Gastroesophageal sphincter (tissue), 4 donors: Measurements from ENCODE around the gene ETFDH. TPM values are rescaled to one million over a fixed set of nuclear protein-coding genes. Genes with fewer than 3 reads are reported as not detected.

Experiments used
- ATAC-seq: fragments of 150-250 bp; one replicate; pipeline ENCODE4 v1.9.1; 2016; ENCODE audit warnings: mild to moderate bottlenecking, moderate library complexity
- H3K27ac ChIP-seq, 4 donors: fragments of 200-600 bp; sonication (generic) in 3 of 4; 1 replicate in 3 of 4; 2 replicates in 1 of 4; pipeline ENCODE4 v1.5.1; 2016 to 2019
- H3K27me3 ChIP-seq: fragments of 200-600 bp; sonication (generic); one replicate; pipeline ENCODE4 v1.5.1; 2019
- H3K36me3 ChIP-seq, 2 donors: fragments of 200-600 bp; sonication (generic); one replicate each; pipeline ENCODE4 v1.5.1; 2019; ENCODE audit warnings: control low read depth in 1 of 2
- H3K4me1 ChIP-seq, 3 donors: fragments of 200-600 bp; sonication (generic); 1 replicate in 2 of 3; 2 replicates in 1 of 3; pipeline ENCODE4 v1.5.1; 2016 to 2019; ENCODE audit warnings: control low read depth in 2 of 3
- H3K4me3 ChIP-seq, 2 donors: fragments of 200-600 bp; sonication (generic); one replicate each; pipeline ENCODE4 v1.5.1; 2019; ENCODE audit warnings: mild to moderate bottlenecking in 1 of 2, moderate library complexity in 1 of 2
- H3K9me3 ChIP-seq, 3 donors: fragments of 200-600 bp; sonication (generic); one replicate each; pipeline ENCODE4 v1.5.1; 2017 to 2019; ENCODE audit warnings: control low read depth in 2 of 3
- CTCF ChIP-seq, 4 experiments: fragments of 200-600 bp in 2 of 4; fragments of 450-650 bp in 2 of 4; sonication (generic) in 1 of 4; IDR thresholded peaks; one replicate each; pipeline ENCODE4 v1.5.1; 2017 to 2019; ENCODE audit warnings: antibody characterized with exemption in 4 of 4, mild to moderate bottlenecking in 2 of 4, moderate library complexity in 2 of 4
- EP300 ChIP-seq: sonication (generic); formaldehyde crosslinking; IDR thresholded peaks from one replicate; pipeline ENCODE4 v1.6.1; 2017; ENCODE audit warnings: antibody characterized with exemption, mild to moderate bottlenecking
- POLR2A ChIP-seq, 2 donors: fragments of 450-650 bp; IDR thresholded peaks; one replicate each; pipeline ENCODE4 v1.6.1; 2017; ENCODE audit warnings: antibody characterized with exemption in 2 of 2, mild to moderate bottlenecking in 2 of 2, moderate library complexity in 1 of 2
- POLR2AphosphoS5 ChIP-seq: sonication (generic); formaldehyde crosslinking; IDR thresholded peaks from one replicate; pipeline ENCODE4 v1.6.1; 2017; ENCODE audit warnings: antibody characterized with exemption
- WGBS, 2 donors: methylation state at CpG; one replicate each; pipeline ENCODE4 v1.1.5; 2018; ENCODE audit warnings: low coverage in 1 of 2; 5-methylcytosine and 5-hydroxymethylcytosine counted together
- total RNA-seq, 4 donors: library from RNA; depleted of rRNA; stranded (reverse); fragments of >200 nt; gene quantifications; one replicate each; pipeline ENCODE4 v1.1.0, GENCODE V29; 2016

Gene ETFDH
- total RNA-seq, 4 donors from 2014 or later: 32.0 to 46.7 (median 38.9) TPM

- H3K27ac ChIP-seq: no peak overlapping the region
- WGBS, 2 donors: 79 to 90% methylated on average over 4 to 5 of the region's 5 CpGs
- H3K4me1 ChIP-seq: no peaks in the 10 kb centered on the region
- no peaks in the 10 kb centered on the region for H3K9me3 ChIP-seq
- peaks cover 5% of the 10 kb centered on the region for H3K27me3 ChIP-seq
- ATAC-seq: no peak
- TF ChIP-seq EP300: no peak
- no peak for TF ChIP-seq POLR2AphosphoS5
- TF ChIP-seq POLR2A (IDR thresholded peaks at IDR 0.05): no peak
- TF ChIP-seq CTCF (IDR thresholded peaks at IDR 0.05): no peak
- H3K4me3 ChIP-seq: no peak overlapping the region
- no peaks in the 10 kb centered on the region for H3K36me3 ChIP-seq
These were observed 27.7 kb upstream of the ETFDH start for GRCh38 chr4:158644356-158644755.

GRCh38 chr4:158644760-158645159, 27.3 kb upstream of the ETFDH start:
- WGBS, 2 donors: 50 to 58% methylated on average over 2 to 3 of the region's 3 CpGs

GRCh38 chr4:158649111-158649680, 22.9 kb upstream of the ETFDH start:
- WGBS, 2 donors: 49 to 80% methylated on average over 4 of the region's 4 CpGs
- no peak overlapping the region for H3K27ac ChIP-seq
- no peaks in the 10 kb centered on the region for H3K9me3 ChIP-seq
- H3K4me1 ChIP-seq: no peaks in the 10 kb centered on the region
- H3K4me3 ChIP-seq: no peak overlapping the region
- no peak for ATAC-seq
- H3K36me3 ChIP-seq: no peaks in the 10 kb centered on the region
- peaks cover 5% of the 10 kb centered on the region for H3K27me3 ChIP-seq
- TF ChIP-seq EP300 (no peak), POLR2A (IDR thresholded peaks at IDR 0.05) (no peak), CTCF (IDR thresholded peaks at IDR 0.05) (no peak), POLR2AphosphoS5 (no peak)

More at GRCh38 chr4:158644760-158645159, 27.3 kb upstream of the ETFDH start:
- Histone ChIP-seq H3K4me1 (no peaks in the 10 kb centered on the region), H3K27ac (no peak overlapping the region), H3K27me3 (peaks cover 5% of the 10 kb centered on the region), H3K36me3 (no peaks in the 10 kb centered on the region), H3K9me3 (no peaks in the 10 kb centered on the region), H3K4me3 (no peak overlapping the region)
- no peak for ATAC-seq
- TF ChIP-seq CTCF (IDR thresholded peaks at IDR 0.05) (no peak), POLR2A (IDR thresholded peaks at IDR 0.05) (no peak)

- no peaks in the 10 kb centered on the region for H3K4me1 ChIP-seq
- no peak overlapping the region for H3K4me3 ChIP-seq
- no peaks in the 10 kb centered on the region for H3K9me3 ChIP-seq
- TF ChIP-seq EP300 (no peak), POLR2AphosphoS5 (no peak), POLR2A (IDR thresholded peaks at IDR 0.05) (no peak), CTCF (IDR thresholded peaks at IDR 0.05) (no peak)
- H3K27me3 ChIP-seq: peaks cover 3% of the 10 kb centered on the region
- WGBS, 2 donors: 3 to 5% methylated on average over 2 of the region's 2 CpGs
- H3K36me3 ChIP-seq: no peaks in the 10 kb centered on the region
- ATAC-seq: no peak
- no peak overlapping the region for H3K27ac ChIP-seq
These were observed 19.2 kb upstream of the ETFDH start for GRCh38 chr4:158652920-158653319.

- no peaks in the 10 kb centered on the region for H3K9me3 ChIP-seq
- ATAC-seq: no peak
- no peak overlapping the region for H3K27ac ChIP-seq
- 72% methylated on average over 1 of the region's 1 CpG; no CpG with 5 or more reads in 1 of the 2 donors for WGBS, 2 donors
- peaks cover 3% of the 10 kb centered on the region for H3K27me3 ChIP-seq
- H3K36me3 ChIP-seq: no peaks in the 10 kb centered on the region
- no peaks in the 10 kb centered on the region for H3K4me1 ChIP-seq
- H3K4me3 ChIP-seq: no peak overlapping the region
- TF ChIP-seq EP300: no peak
- no peak for TF ChIP-seq POLR2A (IDR thresholded peaks at IDR 0.05)
- TF ChIP-seq POLR2AphosphoS5: no peak
- TF ChIP-seq CTCF (IDR thresholded peaks at IDR 0.05): no peak
These were observed 15.7 kb upstream of the ETFDH start for GRCh38 chr4:158656439-158656838.
